NCI-H2081 (cell line): ENCODE measurements around the gene ABCG1.
"Not testable (repeated sequence)": the region's sequence is repeated elsewhere in the genome, so short reads cannot be mapped to it uniquely, and the experiment has no call there.

Experiments
- DNase-seq, 2 experiments: peaks; one replicate each; lab custom pipeline; 2025; lab: John Stamatoyannopoulos, UW

The ABCG1 gene

DNA sequence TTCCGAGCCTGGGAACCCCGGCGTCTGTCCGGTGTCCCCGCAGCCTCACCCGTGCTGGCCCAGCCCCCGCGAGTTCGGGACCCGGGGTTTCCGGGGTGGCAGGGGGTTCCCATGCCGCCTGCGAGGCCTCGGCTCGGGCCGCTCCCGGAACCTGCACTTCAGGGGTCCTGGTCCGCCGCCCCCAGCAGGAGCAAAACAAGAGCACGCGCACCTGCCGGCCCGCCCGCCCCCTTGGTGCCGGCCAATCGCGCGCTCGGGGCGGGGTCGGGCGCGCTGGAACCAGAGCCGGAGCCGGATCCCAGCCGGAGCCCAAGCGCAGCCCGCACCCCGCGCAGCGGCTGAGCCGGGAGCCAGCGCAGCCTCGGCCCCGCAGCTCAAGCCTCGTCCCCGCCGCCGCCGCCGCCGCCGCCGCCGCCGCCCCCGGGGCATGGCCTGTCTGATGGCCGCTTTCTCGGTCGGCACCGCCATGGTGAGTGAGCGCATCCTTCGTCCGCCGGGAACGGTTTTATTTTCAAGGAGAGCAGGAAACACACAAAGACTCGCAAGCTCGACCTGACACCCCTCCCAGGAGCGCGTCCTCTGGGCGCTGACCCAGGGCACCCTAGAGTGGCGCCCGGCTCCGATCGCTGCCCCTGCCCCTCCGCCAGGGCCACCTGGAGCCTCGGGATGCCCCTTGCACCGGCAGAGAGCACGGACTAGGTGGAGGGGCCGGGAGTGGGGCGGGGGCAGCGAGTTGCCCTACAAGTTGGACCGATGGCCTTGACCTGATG, at the start of gene ABCG1:
Gene ABCG1 (plus strand): TSS at position 305 of the 770 bp plus-strand sequence. CDS start 123 bp downstream, at position 428.
- DNase-seq = peak; percentile 47 to 65

DNA sequence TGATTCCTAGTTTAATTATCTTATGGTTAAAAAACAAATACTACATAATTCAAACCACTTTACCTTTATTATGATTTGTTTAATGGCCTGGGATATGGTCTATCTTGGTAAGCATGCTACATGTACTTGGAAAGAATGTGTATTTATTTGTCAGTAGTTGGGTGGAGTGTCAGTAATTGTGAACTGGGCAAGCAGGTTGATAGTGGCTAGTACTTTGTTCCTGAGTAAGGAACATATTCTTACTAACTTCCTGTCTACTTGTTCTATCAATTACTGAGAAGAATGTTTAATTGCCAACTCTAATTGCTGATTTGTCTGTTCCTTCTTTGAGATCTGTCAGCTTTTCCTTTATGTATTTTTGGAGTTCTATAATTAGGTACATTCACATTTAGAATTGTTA, 49.2 kb upstream of the ABCG1 start:
- DNase-seq = no peak

- peak in 1 of 2 experiments; percentile 23 for DNase-seq
These were observed 47.6 kb upstream of the ABCG1 start for GRCh38 chr21:42171091-42172053.

- no peak for DNase-seq
These were observed 46.1 kb upstream of the ABCG1 start for GRCh38 chr21:42172596-42173483.

- no peak for DNase-seq
These were observed 44.8 kb upstream of the ABCG1 start for GRCh38 chr21:42174173-42174572.

DNA sequence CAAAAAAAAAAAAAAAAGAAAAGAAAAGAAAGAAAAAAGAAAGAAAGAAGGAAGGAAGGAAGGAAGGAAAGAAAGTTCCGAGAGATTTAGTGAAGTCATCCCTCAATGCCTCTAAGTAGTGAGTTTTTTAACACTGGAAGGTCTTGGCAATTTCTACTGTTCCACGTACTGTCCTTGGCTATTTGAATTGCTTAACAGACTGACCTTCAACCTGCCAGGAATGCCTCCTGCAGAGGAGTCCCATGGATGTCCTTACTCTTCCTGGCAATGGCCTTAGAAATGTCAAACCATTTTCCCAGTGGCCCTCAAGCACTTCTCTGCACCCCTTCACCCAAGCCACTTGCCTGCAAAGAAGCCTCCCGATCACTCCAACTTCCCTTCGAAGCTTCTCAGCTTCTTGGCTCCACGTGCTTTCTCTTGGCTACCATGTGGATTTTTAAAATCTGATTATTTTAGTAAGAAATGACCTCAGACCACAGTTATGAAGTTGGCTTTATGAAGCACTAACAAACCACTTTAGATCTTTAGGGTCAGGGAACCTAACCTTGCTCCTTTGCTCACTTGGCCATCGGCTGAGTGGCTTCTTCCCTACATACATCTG, 43.7 kb upstream of the ABCG1 start:
- no peak for DNase-seq

DNA sequence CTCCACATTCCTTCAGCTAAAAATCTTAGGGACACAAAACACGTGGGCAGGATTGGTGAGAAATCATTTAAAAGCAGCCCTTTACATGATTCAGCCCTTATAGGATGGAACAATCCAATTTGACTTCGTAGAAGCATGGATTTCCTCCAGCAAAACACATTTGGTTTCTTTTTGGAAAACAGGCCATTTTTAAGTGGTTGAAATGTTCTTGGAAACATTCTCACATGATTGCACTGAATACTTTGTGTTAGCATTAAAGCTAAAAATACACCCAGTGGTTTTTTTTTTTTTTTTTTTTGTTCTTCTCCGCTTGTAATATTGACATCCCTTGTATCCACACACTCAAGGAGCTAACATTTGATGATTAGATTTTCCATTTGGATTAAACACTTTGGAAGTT, 42.1 kb upstream of the ABCG1 start:
- no peak for DNase-seq

DNA sequence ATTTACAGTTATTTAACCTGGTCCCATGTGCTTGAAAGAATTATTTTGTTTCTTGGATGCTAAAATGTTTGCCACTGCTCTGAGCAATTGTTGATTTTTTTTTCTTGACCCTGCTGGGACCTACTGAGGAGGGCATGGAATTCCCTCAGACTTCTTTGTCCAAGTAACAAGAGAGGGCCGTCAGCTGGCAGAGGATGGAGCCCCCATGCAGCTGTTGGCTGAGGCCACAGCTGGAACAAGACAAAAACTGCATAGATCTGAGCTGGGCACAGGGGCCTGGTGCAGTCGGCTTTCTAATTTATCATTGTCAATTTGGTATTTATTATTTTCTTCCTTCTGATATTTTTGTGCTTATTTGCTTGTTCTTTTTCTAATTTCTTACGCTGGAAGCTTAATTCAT, 39.6 kb upstream of the ABCG1 start:
- no peak for DNase-seq

GRCh38 chr21:42180001-42180400, 38.9 kb upstream of the ABCG1 start:
- DNase-seq = not testable (repeated sequence)

- no peak for DNase-seq
These were observed 36.1 kb upstream of the ABCG1 start for GRCh38 chr21:42182713-42183371.

DNA sequence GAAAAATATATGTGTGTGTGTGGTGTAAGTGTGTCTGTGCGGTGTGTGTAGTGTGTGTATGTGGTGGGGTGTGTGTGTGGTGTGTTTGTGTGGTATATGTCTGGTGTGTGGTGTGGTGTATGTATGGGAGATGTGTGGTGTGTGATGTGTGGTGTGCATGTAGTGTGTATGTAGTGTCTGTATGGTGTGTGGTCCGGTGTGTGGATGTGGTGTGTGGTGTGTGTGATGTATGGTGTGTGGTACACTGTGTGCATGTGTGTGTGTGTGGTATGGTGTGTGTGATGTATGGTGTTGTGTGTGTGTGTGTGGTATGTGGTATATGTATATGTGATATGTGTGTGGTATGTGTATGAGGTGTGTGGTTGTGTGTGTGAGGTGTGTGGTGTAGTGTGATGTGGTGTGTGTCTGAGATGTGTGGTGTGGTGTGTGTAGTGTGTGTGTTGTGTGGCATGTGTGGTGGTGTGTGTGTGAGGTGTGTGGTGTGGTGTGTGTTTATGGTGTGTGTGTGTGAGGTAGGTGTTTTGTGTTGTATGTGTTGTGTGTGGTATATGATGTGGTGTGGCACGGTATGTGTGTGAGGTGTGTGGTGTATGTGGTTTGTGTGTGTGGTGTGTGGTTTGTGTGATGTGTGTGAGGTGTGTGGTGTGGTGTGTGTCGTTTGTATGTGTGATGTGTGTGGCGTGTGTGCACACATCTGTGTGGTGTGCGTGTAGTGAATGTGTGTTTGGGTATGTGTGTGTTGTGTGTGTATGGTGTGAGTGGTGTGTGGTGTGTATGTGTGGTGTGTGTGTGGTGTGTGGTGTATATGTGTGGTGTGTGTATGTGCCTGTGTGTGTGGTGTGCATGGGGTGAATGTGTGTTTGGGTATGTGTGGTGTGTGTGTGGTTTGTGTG, 35.3 kb upstream of the ABCG1 start:
- no peak for DNase-seq

DNA sequence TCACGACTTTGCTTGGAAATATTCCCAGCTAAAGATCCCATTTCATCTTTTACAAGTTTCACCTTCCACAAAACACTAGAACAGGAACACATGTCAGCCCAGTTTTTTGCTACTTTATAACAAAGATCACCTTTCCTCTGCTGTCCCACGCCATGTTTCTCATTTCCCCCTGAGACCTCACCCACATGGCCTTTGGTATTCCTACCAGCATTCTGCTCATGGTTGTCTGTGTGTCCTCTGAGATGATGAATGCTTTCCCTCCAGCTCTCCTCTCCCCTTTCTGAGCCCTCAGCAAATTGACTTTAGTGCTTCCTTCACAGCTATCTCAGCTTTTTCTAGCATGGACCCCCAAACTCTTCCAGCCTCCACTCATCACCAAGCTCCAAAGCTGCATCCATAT, 32.3 kb upstream of the ABCG1 start:
- DNase-seq = no peak

DNA sequence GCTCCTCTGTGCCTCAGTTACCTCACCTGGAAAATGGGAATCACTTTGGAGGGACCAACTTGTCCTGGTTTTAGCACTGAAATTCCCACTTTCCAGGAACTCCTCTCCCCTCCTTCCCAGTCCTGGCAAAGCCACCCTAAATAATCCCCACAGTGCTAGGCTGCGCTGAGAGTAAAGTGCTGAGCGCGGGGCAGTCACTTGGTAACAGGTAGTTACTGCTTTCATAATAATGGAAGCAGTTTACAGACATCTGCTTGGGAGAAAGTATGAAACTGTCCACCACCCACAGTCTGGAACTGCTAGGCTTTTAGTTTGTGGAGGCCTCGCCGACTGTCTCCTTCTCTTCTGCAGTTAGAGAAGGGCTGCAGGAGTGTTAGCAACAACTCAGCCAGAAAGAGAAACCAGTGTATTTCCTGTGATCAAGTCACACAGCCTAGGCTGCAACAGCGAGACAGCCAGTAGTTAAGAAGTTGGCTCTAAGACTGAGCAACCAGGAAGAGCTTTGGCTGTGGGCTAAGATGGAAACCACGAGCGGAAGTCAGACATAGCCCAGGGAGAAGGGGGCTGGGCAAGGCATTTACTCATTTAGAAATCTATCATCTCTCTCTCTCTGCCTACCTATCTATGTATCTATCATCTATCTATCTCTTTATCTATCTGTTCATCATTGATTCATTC, 30.8 kb upstream of the ABCG1 start:
- DNase-seq = no peak

GRCh38 chr21:42188663-42189062, 30.3 kb upstream of the ABCG1 start:
- DNase-seq = no peak

- no peak for DNase-seq
These were observed 29.5 kb upstream of the ABCG1 start for GRCh38 chr21:42189431-42189830.

GRCh38 chr21:42189860-42190485, 29.0 kb upstream of the ABCG1 start:
- no peak for DNase-seq

GRCh38 chr21:42190486-42190863, 28.5 kb upstream of the ABCG1 start:
- DNase-seq = no peak

DNA sequence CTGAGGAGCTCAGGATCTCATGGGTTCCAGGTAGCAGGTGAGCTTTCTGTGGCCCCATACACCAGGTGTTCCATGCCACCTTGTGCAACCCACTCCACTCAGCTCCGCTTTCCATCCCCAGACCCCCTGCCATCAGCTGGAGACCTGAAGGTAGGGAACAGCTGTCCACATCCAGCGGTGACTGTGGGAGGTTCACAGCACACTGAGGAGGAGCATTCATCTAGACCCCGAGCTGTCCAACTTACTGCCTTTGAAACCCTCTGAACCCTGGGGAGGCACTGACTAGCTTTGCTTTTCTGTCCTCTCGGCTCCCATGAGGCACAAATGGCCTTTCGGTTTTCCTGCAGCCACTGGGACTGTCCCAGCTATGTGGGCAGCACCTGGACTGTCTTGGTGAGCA, 27.9 kb upstream of the ABCG1 start:
- DNase-seq = no peak
